Activated CD4-positive, CD25-positive, alpha-beta regulatory T cell (primary cell): Measurements from ENCODE around the gene HOXC10.

ENCODE experiments used
- DNase-seq, 4 experiments: peaks; one replicate each; lab custom pipeline; 2025; lab: John Stamatoyannopoulos, UW

HOXC10 gene

GRCh38 chr12:53991077-53991460, 6.1 kb downstream of the HOXC10 start:
- no peak for DNase-seq

DNA sequence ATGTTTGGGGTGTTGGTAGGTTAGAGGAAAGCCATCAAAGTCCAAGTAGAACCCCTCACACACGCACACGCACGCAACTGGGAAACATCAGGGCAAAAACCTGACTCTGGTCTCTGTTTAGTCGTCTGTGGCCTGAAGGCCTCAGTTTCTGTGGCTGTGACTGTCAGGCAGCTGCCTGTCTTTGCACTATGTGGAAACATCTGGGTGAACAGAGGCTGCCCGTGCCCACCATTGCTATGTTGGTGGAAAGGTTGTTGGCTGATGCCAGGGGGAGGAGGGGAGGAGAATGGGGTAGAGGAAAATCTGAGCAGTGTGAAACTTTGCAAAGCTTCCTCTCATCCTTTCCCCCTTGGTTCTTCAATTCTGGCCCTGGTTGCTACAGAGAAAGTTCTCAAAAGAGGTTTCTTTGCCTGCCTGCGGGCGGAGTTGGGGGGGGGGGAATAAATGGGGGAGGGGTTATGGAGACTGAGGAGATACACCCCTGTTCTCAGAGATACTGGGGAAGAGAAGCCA, 7.5 kb downstream of the HOXC10 start:
- no peak for DNase-seq

DNA sequence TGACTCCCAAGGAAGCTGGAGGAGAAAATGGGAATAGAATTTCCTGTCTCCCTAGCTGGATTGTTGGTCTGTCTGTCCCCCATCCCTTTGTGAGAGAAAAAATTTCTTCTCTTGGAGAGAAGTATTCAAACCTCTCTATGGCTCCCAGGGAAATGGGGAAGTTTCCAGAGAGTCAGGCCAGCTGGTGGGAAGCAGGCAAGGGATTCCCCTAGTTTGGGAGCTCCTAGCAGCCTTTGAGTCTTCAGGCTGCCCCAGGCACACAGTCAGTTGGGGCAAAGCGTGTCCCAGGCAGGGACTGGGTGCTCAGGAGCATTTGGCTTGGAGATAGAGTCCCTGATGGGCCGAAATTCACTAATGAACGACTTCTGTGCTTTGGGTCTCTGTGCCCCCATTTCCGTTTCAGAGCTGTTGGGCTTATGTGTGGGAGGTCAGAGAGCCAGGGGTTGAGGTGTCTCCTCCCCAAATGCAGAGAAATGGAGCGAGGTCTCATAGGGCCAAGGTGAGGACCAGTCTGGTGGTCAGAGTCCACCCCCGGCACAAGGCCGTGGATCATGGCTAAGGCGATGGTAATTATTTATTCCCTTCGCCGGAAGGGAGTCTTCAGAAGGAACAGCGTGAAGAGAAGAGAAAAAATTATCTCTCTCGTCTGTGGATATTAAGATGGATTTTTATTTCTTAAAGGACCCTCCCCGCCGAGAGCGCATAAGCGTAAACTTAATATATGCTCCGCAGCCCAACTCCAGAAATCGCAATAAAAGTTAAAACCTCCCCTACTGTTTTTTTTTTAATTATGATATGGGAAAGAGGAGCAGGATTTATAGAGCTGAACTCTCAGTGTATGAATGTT, 8.4 kb downstream of the HOXC10 start:
- DNase-seq: no peak

DNA sequence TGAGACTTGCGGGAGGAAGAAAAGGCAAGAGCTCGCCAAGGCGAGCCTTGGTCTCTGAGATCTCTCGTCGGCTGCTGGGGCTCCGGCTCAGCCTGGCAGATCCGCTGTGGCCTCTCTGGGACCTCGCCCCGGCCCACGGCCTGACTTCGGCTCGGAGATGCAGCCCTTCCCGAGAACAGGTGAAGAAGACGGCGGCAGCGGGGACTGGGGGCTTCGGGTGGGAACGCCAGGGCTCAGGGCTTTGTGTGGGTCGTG, 9.0 kb downstream of the HOXC10 start:
- no peak for DNase-seq

DNA sequence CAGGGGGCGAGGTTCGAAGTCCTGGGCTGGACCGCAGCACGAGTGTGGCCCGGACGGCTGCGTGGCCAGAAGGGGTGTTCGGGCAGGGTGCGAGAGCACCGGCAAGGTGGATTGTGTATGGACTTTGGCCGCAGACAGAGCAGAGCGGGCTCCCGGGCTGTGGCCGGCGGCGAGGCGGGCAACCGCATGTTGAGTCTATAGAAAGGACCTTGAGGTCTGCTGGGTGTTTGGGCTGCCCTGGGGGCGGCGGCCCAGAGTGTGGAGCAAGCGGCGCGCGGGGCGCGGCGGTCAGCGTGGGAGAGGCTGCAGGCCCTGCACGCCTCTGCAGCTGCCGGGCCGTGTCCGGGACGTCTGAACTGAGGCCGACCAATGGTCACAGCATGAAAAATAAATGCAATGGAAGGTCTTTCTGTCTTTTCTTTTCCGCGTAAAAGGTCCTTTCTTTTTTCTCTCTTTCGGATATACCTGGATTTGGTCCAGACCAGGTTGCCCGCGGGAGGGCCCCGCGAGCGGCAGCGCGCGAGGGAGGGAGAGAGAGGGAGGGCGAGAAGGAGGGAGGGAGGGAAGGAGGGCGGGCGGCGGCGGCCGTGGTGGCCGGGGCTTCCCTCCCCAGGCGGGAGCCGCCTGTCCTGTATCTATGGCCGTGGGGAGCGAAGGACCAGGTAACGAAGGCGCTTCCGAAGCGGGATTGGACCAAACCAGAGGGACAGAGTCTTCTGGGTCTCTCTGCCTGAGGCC, 9.5 kb downstream of the HOXC10 start:
- DNase-seq: no peak

- no peak for DNase-seq
These were observed 10.0 kb downstream of the HOXC10 start for GRCh38 chr12:53995002-53995377.

DNA sequence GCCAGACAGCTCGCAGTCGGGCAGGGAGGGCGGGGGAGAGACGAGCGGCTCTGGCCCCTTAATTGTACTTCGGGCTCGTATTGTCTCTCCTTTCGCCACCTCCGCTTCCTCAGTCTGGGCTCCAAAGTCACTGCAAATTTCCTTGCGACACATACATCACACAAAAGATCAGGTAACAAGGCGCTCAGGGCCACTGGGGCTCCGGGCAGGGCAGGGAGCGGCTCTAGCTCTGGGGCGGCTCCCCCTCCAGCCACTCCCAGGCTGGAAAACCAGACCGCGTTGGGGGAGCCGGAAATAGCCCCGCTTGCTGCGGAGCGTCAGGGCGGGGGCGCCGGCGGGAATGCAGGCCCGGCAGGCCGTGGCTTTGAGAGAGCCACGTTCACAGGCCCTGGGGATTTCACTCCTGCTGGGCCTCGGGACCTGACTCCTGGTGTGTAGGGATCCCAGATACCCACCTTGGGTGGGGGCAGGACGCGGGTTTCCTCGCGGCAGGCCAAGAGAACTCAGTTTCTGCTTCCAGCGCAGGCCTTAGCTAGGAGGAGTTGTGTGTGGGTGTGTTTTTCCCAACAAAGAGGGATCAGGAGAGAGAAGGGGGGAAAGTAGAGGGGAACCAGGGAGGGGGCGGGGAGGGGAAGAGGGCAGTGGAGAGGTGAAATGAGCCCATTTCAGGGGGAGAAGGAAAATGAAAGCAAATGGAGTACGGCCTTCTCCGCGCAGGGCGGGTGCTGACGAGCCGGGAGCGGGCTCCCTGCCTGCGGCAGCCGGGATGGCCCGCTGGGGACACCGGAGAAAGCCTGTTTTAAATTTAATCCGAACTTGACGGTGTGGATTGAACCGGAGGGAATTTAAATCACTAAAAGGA, 10.7 kb downstream of the HOXC10 start:
- DNase-seq: no peak

DNA sequence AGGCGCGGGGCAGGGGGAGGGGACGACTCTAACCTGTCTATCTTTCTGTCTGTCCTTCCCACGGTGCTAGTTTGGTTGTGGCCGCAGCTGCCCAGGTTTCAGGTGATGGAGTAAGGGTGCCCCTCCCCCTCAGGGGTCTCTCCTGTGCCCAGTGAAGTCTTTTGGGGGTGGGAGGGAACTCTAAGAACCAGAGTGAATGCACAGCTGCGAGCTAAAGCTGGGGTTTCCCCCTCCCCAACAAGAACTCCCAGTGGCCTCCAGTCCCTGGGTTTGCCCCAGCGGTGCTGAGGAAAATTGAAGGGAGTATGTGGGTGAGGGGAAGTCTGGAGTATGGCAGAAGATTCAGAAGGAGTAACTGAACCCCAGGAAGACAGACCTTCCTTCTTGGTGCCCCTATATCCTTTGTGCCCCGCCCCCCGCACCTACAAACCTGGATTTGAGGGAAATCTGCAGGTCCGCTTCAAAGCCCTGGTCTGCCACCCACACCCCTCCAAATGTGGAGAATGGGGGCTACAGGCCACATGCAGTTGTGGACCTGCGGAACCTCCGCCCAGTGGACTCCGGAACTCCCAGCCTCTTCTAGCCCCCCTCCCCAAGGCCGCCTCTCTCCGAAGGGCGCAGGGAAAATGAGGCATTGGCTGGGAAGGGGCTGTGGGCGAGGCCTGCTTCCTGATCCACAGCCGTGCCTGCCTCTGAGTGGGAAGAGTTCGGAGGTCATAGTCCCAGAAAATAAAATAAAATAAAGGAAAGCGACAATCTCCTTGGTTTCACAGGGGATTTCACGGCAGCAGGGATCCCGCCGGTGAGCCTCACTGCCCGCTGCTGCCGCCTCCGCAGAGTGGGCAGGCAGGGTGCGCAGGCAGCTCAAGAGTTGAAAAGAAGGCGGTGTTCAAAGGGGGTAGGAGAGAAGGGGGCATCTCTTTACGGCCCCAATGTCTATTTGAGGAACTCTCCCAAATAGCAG, 11.6 kb downstream of the HOXC10 start:
- DNase-seq: no peak

GRCh38 chr12:53997204-53998109, 12.5 kb downstream of the HOXC10 start:
- DNase-seq: no peak

GRCh38 chr12:53998110-53998899, 13.4 kb downstream of the HOXC10 start:
- DNase-seq: no peak

- DNase-seq: no peak
These were observed 13.9 kb downstream of the HOXC10 start for GRCh38 chr12:53998900-53999236.

- DNase-seq: no peak
These were observed 14.7 kb downstream of the HOXC10 start for GRCh38 chr12:53999559-54000115.

DNA sequence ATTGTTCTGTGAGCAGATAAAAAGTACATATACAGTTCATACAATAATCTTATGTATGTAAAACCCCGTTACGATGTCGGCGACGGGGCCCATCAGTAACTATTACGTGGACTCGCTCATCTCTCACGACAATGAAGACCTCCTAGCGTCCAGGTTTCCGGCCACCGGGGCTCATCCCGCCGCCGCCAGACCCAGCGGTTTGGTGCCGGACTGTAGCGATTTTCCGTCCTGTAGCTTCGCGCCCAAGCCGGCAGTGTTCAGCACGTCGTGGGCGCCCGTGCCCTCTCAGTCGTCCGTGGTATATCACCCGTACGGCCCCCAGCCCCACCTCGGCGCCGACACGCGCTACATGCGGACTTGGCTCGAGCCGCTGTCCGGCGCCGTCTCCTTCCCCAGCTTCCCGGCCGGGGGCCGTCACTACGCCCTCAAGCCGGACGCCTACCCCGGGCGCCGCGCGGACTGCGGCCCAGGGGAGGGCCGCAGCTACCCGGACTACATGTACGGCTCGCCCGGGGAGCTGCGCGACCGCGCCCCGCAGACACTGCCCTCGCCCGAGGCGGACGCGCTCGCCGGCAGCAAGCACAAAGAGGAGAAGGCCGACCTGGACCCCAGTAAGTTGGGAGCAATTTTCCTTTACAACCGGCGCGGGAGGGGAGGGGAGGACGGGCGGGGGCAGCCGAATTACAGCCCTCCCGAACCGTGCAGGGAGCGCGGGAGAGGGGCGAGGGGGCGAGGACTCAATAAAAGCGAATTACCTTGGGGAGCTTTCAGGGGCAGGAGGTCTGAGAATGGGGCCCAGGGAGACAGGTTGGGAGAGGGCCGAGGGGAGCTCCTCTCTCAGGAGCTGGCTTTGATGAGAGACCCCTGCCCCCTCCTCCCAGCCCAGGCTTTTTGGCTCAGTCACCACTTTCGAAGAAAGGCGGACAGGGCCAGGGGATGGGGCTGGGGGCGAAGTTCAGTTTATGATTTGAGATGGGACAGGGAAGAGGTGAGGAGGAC, 15.5 kb downstream of the HOXC10 start, which contains the start of gene HOXC9:
Gene HOXC9, plus strand, starts transcription at position 46 of the 999 bp plus-strand sequence. Its CDS starts 28 bp downstream, at position 74.
- no peak for DNase-seq

DNA sequence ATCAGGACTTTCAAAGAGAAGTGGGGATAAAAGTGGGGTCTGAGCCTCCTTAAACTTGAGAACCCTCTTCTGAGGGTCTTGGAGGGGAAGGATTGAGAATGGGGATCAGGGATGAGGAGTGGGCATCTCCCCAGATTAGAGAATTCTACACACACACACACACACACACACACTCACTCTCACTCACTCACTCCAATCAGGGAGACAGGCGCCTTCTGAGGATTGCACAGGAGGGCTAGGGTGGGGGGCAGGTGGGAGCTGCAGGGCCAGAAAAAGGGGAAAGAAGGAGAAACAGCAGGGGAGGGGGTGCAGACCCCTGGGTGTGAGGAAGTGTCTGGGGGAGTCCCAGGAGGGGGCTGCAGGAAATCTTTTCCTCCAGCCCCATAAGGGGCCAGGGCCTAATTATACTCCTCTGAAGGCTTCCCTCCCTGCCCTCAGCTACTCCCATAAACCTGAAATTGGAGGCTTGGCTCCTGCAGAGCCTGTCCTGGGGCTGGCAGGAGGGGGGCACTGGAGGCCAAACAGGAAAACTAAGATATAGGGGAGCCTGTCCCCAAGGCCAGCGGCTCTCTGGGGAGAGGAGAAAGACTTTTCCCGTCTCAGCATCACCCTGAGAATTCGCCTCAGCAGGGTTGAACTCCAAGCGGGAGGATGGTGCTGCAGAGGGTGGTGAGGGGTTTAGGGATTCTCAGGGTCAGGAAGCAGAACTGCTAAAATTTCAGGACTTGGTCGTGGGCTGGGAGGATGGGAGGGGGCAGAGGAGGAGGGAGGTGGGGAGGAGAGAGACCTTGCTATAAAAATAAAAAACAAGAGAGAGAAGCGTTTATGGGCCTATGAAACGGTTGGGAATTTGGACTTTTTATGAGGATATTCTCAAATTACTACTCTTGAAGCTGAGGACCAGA, 16.6 kb downstream of the HOXC10 start:
- DNase-seq: no peak

DNA sequence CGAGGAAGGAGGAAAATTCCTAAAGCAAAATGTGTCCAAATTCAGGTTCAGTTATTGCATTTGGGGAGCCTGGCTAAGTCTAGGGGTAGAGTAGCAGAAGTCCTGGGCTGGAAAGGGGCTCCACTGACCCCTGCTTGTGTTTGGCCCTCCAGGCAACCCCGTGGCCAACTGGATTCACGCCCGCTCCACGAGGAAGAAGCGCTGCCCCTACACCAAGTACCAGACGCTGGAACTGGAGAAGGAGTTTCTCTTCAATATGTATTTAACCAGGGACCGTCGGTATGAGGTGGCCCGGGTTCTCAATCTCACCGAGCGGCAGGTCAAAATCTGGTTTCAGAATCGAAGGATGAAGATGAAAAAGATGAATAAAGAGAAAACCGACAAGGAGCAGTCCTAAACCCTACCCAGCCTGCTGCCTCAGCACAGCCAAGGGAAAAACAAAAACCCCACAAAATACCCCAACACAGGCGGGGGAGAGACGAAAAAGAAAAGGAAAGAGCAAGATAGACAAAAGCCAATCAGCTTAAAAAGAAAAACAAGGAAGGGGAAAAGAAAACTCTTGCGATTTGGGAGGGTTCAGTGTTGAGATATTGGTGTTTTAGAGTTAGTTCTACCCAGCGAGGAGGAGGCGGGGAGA, 17.4 kb downstream of the HOXC10 start:
- no peak for DNase-seq

- no peak for DNase-seq
These were observed 18.0 kb downstream of the HOXC10 start for GRCh38 chr12:54002915-54003389.
